ENCODE data around the gene BORCS6.
A peak's percentile ranks its signal among the peaks of the same experiment; 100 is the strongest.

Gene BORCS6

DNA sequence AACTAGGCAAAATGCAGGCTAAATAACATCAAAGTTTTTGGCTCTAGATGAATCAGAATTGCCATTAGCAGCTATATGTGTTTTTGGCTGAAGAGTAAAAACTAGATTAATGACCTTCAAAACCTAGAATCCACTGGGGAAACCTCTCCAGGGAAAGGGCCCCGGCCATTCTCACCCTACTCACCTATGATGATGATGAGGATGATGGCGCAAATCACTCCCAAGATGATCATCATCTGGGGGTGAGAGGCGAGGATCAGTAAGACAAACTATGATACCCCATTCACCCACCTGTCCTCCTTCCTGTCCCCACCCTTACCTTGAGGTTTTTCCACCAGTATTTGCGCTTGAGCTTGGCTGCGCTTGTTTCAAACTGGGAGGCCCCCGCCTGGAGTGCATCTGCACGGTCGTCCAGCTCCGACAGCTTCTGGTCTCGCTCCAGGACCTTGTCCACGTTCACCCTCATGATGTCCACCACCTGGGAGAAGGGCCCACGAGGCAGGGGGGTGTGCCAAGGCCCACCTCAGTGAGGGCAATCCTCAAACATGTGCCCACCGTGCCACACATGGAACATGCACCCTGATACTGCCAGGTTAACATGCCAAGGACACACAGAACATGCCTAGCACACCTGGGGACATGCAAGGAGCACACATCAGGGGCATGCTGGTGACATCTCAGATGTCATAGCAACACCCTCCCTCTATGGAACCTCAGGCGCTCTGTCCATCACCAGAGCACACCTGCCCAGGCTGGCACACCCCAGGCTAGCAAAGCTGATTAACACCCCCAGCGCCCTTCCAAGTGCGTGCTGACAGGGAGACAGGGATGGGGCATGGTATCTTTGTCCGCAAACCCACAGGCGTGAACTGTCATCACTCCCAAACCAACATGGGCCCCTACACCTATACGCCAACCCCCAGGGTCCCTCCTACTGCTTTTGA lies 28.4 kb downstream of the BORCS6 start:
- H3K4me1 ChIP-seq: peaks cover 62% of the 10 kb centered on the region
- no peaks in the 10 kb centered on the region for H3K27me3 ChIP-seq
- H3K36me3 ChIP-seq: peaks cover 22% of the 10 kb centered on the region
- H3K9me3 ChIP-seq: no peaks in the 10 kb centered on the region
- no peak for TF ChIP-seq Cebpa-rat (IDR thresholded peaks at IDR 0.05)
- peak overlapping the region; percentile 100 for H3K4me3 ChIP-seq
- peak overlapping the region; percentile 99 for H3K9ac ChIP-seq
- H3K4me2 ChIP-seq: peak overlapping the region; percentile 99
- peak overlapping the region; percentile 98 for H3K27ac ChIP-seq
- H4K20me1 ChIP-seq: peaks cover 32% of the 10 kb centered on the region

DNA sequence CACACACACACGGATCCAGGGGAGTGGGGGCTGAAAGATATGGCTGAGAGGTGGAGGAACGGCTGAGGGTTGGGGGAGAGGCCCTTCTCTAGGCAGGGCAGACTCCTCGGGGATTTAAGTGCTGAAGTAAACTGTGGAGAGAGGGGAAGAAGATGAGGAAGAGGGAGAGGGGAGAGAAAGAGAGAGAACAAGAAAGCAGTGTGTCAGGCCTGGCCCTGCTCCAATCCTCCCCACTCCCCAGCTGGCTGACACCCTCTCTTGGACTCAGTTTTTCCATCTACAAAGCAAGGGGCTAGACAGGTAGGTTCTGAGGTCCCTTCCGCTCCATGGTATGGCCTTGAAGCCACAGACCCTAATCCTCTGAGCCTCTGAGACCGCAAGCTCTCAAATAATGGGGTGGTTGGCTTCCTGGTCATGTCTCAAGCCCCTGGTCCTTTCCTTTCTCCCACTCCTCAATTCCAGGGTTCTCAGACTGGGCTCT lies 29.2 kb downstream of the BORCS6 start:
- H3K27ac ChIP-seq: peak overlapping the region; percentile 46
- peaks cover 32% of the 10 kb centered on the region for H4K20me1 ChIP-seq
- peak overlapping the region; percentile 100 for H3K4me3 ChIP-seq
- H3K36me3 ChIP-seq: peaks cover 22% of the 10 kb centered on the region
- H3K9me3 ChIP-seq: no peaks in the 10 kb centered on the region
- H3K27me3 ChIP-seq: no peaks in the 10 kb centered on the region
- peaks cover 65% of the 10 kb centered on the region for H3K4me1 ChIP-seq
- H3K9ac ChIP-seq: peak overlapping the region; percentile 99
- H3K4me2 ChIP-seq: peak overlapping the region; percentile 99
- no peak for TF ChIP-seq Cebpa-rat (IDR thresholded peaks at IDR 0.05)

DNA sequence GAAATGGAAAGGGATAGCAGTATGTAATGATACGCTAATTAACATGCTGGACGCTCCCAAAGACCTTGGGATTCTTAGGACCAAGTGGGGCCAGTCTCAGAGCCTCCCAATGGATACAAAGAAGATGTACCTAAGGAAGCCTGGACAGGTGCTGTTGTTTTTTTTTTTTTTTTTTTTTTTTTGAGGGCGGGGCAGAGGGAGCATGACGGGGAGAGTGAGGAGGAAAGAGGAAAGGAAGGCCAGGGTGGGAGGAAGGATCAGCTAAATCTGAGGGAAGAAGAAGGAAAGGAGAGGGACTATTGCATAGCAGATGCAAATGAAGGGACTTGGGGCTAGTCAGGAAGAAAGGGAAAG lies 29.8 kb downstream of the BORCS6 start:
- Histone ChIP-seq H4K20me1 (peaks cover 32% of the 10 kb centered on the region), H3K9ac (peak overlapping the region; percentile 99; the same call in 1 of the 2 replicates)

DNA sequence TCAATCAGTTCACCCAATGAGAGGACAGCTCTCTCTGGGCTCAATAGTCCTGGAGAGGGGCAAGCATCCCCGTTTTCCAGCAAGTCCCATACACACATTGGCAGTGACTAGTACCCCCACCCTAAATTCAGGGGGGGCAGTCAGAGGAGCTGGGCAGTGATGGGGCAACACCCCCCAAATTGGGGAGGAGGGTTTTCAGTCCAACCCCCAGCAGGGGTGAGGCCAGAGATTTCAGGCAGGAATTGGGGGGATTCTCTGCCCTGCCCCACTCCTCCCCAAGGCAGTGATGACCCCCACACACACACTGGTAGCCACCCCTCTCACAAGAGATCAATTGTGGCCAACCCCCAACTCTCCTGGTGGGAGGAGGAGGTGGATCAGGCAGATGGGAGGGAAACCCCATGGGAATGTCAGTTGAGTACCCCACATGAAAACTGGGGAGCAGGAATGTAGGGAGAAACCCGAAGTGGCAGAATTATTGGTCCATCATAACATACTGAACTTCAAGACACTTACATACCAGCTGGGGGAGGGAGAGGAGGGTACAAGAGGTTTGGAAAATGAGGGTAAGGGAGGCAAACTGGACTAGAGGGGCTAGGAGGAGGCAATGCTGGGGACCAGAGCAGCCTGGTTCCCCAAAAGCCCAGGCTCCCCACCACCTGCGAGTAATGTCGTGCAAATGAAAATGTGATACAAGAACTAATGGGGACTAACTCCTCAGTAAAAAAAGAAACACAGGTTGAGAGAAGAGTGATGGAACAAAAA lies 30.3 kb downstream of the BORCS6 start:
- H3K9ac ChIP-seq: peak overlapping the region; percentile 99
- H3K4me1 ChIP-seq: peaks cover 73% of the 10 kb centered on the region
- H3K9me3 ChIP-seq: no peaks in the 10 kb centered on the region
- no peak overlapping the region for H3K27ac ChIP-seq
- no peaks in the 10 kb centered on the region for H3K27me3 ChIP-seq
- H3K4me2 ChIP-seq: peak overlapping the region; percentile 99; the same call in 1 of the 2 replicates
- no peak overlapping the region for H3K4me3 ChIP-seq
- TF ChIP-seq Cebpa-rat (IDR thresholded peaks at IDR 0.05): no peak
- peaks cover 32% of the 10 kb centered on the region for H4K20me1 ChIP-seq
- H3K36me3 ChIP-seq: peaks cover 22% of the 10 kb centered on the region

More for the DNA sequence above, 29.8 kb downstream of the BORCS6 start:
- Histone ChIP-seq H3K36me3 (peaks cover 22% of the 10 kb centered on the region), H3K27me3 (no peaks in the 10 kb centered on the region), H3K27ac (no peak overlapping the region), H3K4me2 (peak overlapping the region; percentile 99), H3K4me1 (peaks cover 71% of the 10 kb centered on the region), H3K9me3 (no peaks in the 10 kb centered on the region), H3K4me3 (peak overlapping the region; percentile 100; the same call in 1 of the 2 replicates)
- TF ChIP-seq Cebpa-rat (IDR thresholded peaks at IDR 0.05): no peak

DNA sequence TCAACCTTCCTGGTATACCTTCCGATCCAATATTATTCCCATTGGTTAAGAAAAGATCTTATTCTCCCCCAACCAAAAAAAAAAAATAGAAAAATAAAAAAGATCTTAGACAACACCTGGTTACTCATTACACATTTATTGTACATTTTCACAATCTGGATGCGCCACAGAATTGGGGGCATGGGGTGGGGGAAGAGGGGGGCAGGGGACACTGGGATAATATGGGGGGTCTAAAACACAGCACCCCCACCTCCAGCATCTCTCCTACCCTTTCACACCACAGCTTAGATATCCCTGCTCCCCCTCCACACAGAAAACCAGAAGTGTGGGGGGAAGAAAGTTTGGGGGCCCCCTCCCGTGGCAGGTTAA lies 31.0 kb downstream of the BORCS6 start:
- H3K27ac ChIP-seq: no peak overlapping the region
- H3K4me1 ChIP-seq: peaks cover 73% of the 10 kb centered on the region
- no peak overlapping the region for H3K4me3 ChIP-seq
- no peaks in the 10 kb centered on the region for H3K27me3 ChIP-seq
- H3K9ac ChIP-seq: no peak overlapping the region
- peaks cover 32% of the 10 kb centered on the region for H4K20me1 ChIP-seq
- no peak for TF ChIP-seq Cebpa-rat (IDR thresholded peaks at IDR 0.05)
- H3K36me3 ChIP-seq: peaks cover 22% of the 10 kb centered on the region
- H3K4me2 ChIP-seq: 0 out of 2 replicates have a peak overlapping the region, but pooled peaks have one; percentile 61
- no peaks in the 10 kb centered on the region for H3K9me3 ChIP-seq

DNA sequence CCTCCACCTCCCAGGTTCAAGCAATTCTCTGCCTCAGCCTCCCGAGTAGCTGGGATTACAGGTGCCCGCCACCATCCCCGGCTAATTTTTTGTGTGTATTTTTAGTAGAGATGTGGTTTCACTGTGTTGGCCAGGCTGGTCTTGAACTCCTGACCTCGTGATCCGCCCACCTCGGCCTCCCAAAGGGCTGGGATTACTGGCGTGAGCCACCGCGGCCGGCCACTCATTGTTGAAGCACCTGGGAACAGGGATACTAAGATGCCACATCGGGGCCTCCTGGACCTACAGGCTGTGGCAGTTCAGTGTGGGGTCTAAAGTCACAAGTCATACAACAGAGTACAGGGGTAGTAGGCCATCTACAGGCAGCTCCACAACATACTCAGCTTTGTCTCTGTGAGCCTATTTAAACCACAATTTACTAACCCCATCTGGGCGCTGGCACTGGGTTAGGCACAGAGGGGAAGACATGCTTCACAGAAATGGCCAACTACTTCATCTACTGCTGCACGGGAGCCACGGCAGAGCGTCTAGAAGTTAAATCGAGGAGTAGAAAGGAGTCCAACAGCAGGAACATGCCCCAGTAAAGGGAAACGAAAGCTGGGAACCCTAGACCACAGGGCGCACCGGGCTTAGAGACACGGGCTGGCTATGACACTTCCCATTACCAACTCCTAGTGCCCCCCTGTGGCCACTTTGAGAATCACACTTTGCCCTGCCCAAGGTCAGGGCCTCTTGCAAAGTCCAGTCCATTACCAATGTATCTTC lies 31.5 kb downstream of the BORCS6 start:
- H3K36me3 ChIP-seq: peaks cover 22% of the 10 kb centered on the region
- H3K27me3 ChIP-seq: no peaks in the 10 kb centered on the region
- peaks cover 32% of the 10 kb centered on the region for H4K20me1 ChIP-seq
- no peaks in the 10 kb centered on the region for H3K9me3 ChIP-seq
- no peak overlapping the region; the same call in 1 of the 2 replicates for H3K4me3 ChIP-seq
- no peak for TF ChIP-seq Cebpa-rat (IDR thresholded peaks at IDR 0.05)
- H3K4me2 ChIP-seq: peak overlapping the region; percentile 61
- H3K27ac ChIP-seq: no peak overlapping the region
- H3K9ac ChIP-seq: no peak overlapping the region
- peaks cover 73% of the 10 kb centered on the region for H3K4me1 ChIP-seq

DNA sequence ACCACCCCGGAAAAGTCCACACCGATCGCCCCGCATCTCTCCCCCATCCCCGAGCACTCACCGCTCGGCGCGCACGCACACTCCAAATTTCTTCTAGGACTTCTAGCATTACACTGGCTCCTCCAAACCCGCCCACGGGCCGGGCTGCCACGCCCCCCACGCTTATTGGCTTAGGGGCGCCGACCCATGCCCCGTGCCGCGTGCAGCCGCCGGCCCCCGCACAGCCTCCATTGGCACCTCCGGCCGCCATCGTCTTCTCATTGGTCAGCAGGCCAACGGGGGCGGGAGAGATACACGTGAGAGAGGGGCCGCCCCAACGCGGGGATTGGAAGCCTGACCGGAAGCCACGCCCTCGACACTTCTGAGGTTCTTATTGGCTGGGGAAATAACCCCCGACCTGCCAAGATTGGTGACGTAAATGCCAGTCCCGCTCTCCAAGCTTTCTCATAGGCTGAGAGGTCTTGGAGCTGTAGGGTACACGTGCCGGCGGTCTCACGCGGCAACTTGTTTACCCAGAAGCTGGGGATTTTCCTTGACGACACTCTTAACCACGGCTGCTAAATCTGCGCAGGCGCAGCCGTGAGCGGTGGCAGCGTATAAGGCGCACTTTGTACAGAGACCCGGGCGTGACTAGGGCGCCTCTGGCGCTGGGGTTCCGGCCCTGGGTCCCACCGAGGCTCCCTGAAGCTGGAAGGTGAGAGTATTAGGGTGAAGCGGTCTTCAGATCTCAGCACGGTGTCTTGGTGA lies 33.6 kb downstream of the BORCS6 start:
- Histone ChIP-seq H3K9me3 (no peaks in the 10 kb centered on the region), H3K27me3 (no peaks in the 10 kb centered on the region), H4K20me1 (peaks cover 22% of the 10 kb centered on the region), H3K4me3 (peak overlapping the region; percentile 63), H3K4me1 (peaks cover 73% of the 10 kb centered on the region), H3K36me3 (peaks cover 21% of the 10 kb centered on the region), H3K9ac (peak overlapping the region; percentile 79), H3K4me2 (peak overlapping the region; percentile 98), H3K27ac (peak overlapping the region; percentile 79)
- TF ChIP-seq Cebpa-rat (IDR thresholded peaks at IDR 0.05): no peak

DNA sequence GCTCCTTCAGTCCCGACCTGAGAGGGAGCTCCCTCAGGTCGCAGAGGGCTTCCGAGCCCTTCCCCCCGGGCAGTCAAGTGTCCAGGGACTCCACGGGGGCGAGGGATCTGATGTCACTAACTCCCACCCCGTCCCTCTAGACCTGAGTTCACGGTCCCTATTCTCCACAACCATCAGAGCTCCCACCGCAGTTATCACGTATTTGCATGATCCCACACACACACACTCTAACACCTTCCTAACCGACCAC lies 34.1 kb downstream of the BORCS6 start:
- Histone ChIP-seq H3K27me3 (no peaks in the 10 kb centered on the region), H3K4me2 (peak overlapping the region; percentile 98), H3K27ac (peak overlapping the region; percentile 53), H3K4me3 (peak overlapping the region; percentile 63), H3K4me1 (peaks cover 69% of the 10 kb centered on the region), H3K36me3 (peaks cover 16% of the 10 kb centered on the region), H3K9me3 (no peaks in the 10 kb centered on the region), H4K20me1 (peaks cover 20% of the 10 kb centered on the region), H3K9ac (peak overlapping the region; percentile 71)
- TF ChIP-seq Cebpa-rat (IDR thresholded peaks at IDR 0.05): no peak

Data from BLaER1 (cell line).